ENCODE results near the gene MED10.

Gene MED10

DNA sequence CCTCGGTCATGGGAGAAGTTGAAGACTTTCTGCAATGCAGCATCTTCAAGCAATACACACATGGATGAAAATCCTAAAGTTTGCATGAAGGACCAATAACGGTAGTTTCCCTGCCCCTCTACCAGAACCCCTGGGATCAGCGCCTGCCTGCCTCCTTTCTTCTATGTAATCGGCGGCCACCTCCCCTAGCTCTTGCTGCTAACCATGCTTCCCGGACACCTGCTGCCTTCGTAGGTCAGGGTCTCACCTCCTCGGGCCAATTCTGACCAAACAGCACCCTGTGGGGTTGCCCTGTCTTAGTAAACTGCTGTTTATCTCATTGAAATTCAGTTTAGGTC is 388 bp upstream of the MED10 start:
- TF ChIP-seq, protein P1, sequence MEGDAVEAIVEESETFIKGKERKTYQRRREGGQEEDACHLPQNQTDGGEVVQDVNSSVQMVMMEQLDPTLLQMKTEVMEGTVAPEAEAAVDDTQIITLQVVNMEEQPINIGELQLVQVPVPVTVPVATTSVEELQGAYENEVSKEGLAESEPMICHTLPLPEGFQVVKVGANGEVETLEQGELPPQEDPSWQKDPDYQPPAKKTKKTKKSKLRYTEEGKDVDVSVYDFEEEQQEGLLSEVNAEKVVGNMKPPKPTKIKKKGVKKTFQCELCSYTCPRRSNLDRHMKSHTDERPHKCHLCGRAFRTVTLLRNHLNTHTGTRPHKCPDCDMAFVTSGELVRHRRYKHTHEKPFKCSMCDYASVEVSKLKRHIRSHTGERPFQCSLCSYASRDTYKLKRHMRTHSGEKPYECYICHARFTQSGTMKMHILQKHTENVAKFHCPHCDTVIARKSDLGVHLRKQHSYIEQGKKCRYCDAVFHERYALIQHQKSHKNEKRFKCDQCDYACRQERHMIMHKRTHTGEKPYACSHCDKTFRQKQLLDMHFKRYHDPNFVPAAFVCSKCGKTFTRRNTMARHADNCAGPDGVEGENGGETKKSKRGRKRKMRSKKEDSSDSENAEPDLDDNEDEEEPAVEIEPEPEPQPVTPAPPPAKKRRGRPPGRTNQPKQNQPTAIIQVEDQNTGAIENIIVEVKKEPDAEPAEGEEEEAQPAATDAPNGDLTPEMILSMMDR (IDR thresholded peaks at IDR 0.05; ENCODE audit: control insufficient read depth, insufficient read depth, low read depth, low read length, missing control alignments) = no peak

DNA sequence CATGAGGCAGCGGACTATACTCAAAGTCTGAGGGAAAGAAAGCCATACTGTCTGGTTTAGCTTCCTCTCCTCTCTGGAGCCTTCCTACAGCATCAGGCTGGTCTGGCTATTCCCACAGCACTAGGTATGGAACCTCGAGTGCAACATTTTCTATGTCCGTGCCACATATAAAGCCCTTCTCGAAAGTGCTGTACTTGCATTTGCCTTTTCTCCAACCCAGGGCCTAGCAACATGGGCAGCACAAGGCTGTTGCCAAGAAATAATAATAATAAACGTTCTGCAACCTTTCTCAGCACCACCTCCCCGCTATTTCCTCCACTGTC is 804 bp downstream of the MED10 start:
- DNase-seq (ENCODE audit: low read depth) = no peak
- peak overlapping the region; percentile 99 for H3K4me3 ChIP-seq (ENCODE audit: control insufficient read depth, low read depth, low read length)
- TF ChIP-seq, protein P1 (IDR thresholded peaks at IDR 0.05; ENCODE audit: control insufficient read depth, insufficient read depth, low read depth, low read length, missing control alignments) = no peak

More for the DNA sequence above, 388 bp upstream of the MED10 start:
- DNase-seq (ENCODE audit: low read depth) = no peak
- H3K4me3 ChIP-seq (ENCODE audit: control insufficient read depth, low read depth, low read length) = peak overlapping the region; percentile 99

DNA sequence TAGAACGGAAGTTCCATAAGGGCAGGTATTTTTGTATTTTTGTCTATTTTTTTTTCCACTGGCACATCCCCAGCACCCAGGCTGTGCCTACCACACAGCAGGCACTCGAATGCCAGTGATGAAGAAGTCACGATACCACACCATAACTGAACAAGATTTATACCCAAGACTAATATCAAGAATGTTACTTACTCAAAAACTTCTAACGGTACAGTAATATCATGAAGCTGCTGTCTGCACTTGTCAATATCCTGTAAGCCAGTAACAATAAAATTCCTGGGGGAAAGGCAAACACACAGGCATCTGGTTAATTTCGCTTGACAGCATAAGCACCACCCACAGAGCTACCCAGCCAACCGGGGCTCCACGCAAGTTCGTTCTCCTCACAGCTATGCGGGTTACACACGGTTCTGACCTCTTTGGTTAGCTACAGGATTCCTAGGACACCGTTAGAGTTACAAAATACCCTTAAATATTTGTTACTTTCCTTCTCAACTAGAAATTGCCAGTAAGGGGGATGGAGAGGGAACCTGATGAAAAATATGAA is 1.3 kb downstream of the MED10 start:
- TF ChIP-seq, protein P1 (IDR thresholded peaks at IDR 0.05; ENCODE audit: control insufficient read depth, insufficient read depth, low read depth, low read length, missing control alignments) = no peak
- no peak for DNase-seq (ENCODE audit: low read depth)
- H3K4me3 ChIP-seq (ENCODE audit: control insufficient read depth, low read depth, low read length) = peak overlapping the region; percentile 99

DNA sequence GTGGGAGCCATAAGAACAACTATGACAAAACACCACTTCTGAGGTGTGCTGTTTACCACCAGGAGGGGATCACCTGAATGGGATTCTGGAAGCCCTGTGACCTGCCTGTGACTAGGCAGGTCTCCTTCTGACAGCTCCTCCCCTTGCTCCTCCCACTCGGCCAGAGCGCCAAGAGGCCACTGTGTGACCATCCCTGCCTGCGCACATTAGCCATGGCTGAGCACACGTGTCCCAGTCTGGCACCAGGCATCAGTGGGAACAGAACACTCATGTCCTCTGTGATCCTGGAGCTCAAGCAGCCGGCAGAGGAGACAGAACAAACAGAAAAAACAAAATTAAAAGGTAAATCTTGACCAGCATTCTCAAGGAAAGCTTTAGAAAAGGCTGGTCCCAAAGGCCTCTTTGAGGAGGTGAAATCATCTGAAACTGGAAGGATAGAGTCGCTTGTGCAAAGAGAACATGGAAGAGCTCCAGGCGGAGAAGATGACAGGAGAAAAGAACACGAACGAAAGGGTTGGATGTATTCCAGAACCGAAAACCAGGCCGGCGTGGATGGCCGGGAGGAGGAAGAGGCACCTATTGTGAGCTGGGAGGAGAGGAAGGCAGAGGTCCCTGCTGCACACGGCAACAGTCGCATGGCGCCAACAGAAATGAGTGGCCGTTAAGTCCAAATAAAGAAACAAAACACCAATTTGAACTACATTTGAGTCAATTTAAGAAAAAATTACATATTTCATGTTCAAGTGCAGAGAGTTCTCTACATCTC is 5.1 kb downstream of the MED10 start:
- TF ChIP-seq, protein P1 (IDR thresholded peaks at IDR 0.05; ENCODE audit: control insufficient read depth, insufficient read depth, low read depth, low read length, missing control alignments) = no peak
- DNase-seq (ENCODE audit: low read depth) = no peak
- no peak overlapping the region for H3K4me3 ChIP-seq (ENCODE audit: control insufficient read depth, low read depth, low read length)

DNA sequence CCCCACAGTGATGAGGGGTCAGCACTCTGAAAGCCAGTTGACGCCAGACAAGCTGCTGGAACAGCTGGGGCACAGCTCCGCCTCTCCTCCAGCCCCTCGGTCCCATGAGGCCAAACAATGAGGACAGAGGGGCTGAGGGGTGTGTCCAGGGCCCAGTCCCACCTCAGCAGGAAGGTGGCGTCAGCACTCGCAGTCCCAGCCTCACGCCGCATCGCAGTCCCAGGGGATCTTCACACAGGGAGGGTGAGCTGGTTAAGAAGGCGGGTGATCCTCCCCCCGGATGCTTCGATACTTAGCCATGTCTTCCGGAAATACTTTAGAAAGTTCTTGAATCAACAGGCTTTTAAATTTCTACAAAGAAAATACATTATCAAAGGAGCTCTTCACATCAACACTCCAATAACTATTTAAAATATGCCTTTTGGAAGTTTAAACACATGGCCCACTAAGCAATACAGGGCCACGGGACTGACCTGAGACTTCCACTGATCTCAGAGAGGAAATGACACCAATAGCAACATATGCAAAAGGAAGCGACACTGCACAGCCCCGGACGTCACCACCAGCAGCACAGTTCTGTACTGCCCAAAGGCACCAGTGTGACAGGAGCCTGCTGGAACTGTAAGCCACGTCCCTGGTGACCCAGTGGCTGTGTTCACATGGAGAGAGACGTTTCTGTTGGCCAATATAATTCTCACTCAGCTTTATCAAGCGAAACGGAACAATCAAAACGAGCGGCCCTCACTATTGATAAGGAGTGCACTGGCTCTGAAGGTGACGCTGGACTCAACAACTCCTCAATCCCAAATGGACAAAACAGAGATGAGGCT is 5.9 kb downstream of the MED10 start:
- no peak overlapping the region for H3K4me3 ChIP-seq (ENCODE audit: control insufficient read depth, low read depth, low read length)
- TF ChIP-seq, protein P1 (IDR thresholded peaks at IDR 0.05; ENCODE audit: control insufficient read depth, insufficient read depth, low read depth, low read length, missing control alignments) = no peak
- DNase-seq (ENCODE audit: low read depth) = no peak

DNA sequence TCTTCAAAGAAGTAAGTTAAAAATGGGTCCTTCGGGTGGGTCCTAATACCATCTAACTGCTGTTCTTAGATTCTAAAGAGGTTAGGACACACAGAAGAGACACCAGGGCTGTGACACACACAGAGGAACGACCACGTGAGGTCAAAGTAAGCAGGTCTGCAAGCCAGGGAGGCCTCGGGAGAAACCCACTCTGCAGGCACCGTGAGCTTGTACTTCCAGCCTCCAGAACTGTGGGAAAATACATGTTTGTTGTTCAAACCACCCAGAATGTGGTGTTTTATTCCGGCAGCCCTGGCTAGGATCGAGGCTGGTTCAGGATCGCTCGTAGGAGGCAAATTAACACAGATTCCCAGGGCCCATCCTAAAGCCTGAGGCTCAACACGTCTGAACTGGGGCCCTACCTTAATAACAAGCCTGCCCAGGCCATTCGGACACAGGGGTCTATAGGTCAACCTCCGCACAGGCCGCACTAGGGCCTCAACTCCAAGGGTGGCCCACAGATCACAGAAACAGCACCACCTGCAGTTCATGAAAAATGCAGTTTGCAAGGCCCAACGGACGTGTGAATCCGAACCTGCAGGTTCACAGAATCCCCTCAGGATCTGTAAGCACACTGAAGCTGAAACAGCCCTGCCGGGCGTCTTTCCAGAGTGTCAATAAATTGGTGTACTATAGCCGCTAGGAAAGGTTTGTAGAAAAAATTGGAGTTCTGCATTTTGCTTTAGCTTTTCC is 7.1 kb downstream of the MED10 start:
- TF ChIP-seq, protein P1 (IDR thresholded peaks at IDR 0.05; ENCODE audit: control insufficient read depth, insufficient read depth, low read depth, low read length, missing control alignments) = no peak
- no peak overlapping the region for H3K4me3 ChIP-seq (ENCODE audit: control insufficient read depth, low read depth, low read length)
- DNase-seq (ENCODE audit: low read depth) = no peak
